ENCODE measurements around the gene SRR.
A peak's percentile ranks its signal among the peaks of the same experiment; 100 is the strongest.

The SRR gene

DNA sequence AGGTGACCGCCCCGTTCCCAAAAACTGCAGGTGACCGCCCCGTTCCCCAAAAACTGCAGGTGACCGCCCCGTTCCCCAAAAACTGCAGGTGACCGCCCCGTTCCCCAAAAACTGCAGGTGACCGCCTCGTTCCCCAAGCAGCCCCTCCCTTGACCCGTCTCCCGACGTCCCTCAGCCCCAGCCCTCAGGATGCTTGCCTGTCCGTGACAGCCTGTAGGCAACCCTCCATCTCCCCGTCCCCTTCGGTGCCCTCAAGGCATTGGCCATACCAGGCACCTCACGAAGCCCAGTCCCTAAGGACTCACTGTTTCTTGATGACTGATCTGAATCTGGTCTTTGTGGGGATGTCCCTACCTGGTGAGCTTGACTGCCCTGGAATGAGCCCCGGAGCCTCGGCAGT, 58.7 kb downstream of the SRR start:
- no peaks in the 10 kb centered on the region for H3K27me3 ChIP-seq (ENCODE audit: insufficient read depth, insufficient read length)
- peaks cover 3% of the 10 kb centered on the region for H3K4me1 ChIP-seq (ENCODE audit: insufficient read depth, insufficient read length)
- H3K36me3 ChIP-seq (ENCODE audit: insufficient read depth, insufficient read length, low read length), result peaks cover 57% of the 10 kb centered on the region
- no peak for DNase-seq (ENCODE audit: low read depth, low spot score)
- H3K9ac ChIP-seq (ENCODE audit: insufficient read length, low read depth), result no peak overlapping the region
- no peak for TF ChIP-seq SUZ12 (IDR thresholded peaks at IDR 0.05; ENCODE audit: extremely low read depth, insufficient read depth, insufficient read length)
- no peak for TF ChIP-seq ZNF274 (IDR thresholded peaks at IDR 0.05; ENCODE audit: low read depth, low read length)
- TF ChIP-seq YY1 (IDR thresholded peaks at IDR 0.05; ENCODE audit: insufficient read depth, insufficient read length), result no peak
- H3K9me3 ChIP-seq (ENCODE audit: insufficient read depth, low read length), result no peaks in the 10 kb centered on the region
- H3K4me3 ChIP-seq (ENCODE audit: insufficient read length, low read depth), result no peak overlapping the region

DNA sequence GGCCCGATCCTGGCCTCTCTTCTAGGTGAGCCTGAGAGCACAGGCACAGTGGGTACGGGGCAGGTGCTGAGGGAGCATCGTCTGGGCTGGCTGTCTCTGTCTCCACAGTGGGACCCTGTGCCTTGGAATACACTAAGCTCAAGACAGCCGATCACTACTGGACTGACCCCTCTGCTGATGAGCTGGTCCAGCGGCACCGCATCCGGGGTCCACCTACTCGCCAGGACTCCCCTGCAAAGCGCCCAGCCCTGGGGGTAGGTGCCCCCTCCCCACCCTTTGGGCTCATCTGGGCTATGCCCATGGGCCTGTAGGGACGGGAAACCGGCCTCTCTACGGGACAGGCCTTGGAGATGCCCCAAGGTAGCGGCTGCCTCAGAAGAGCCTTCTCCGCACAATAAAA, 59.1 kb downstream of the SRR start:
- peaks cover 3% of the 10 kb centered on the region for H3K4me1 ChIP-seq (ENCODE audit: insufficient read depth, insufficient read length)
- H3K9ac ChIP-seq (ENCODE audit: insufficient read length, low read depth), result no peak overlapping the region
- H3K36me3 ChIP-seq (ENCODE audit: insufficient read depth, insufficient read length, low read length), result peaks cover 56% of the 10 kb centered on the region
- no peak for TF ChIP-seq SUZ12 (IDR thresholded peaks at IDR 0.05; ENCODE audit: extremely low read depth, insufficient read depth, insufficient read length)
- TF ChIP-seq ZNF274 (IDR thresholded peaks at IDR 0.05; ENCODE audit: low read depth, low read length), result no peak
- no peak for TF ChIP-seq YY1 (IDR thresholded peaks at IDR 0.05; ENCODE audit: insufficient read depth, insufficient read length)
- H3K27me3 ChIP-seq (ENCODE audit: insufficient read depth, insufficient read length), result no peaks in the 10 kb centered on the region
- DNase-seq (ENCODE audit: low read depth, low spot score), result no peak
- H3K9me3 ChIP-seq (ENCODE audit: insufficient read depth, low read length), result no peaks in the 10 kb centered on the region
- H3K4me3 ChIP-seq (ENCODE audit: insufficient read length, low read depth), result no peak overlapping the region

DNA sequence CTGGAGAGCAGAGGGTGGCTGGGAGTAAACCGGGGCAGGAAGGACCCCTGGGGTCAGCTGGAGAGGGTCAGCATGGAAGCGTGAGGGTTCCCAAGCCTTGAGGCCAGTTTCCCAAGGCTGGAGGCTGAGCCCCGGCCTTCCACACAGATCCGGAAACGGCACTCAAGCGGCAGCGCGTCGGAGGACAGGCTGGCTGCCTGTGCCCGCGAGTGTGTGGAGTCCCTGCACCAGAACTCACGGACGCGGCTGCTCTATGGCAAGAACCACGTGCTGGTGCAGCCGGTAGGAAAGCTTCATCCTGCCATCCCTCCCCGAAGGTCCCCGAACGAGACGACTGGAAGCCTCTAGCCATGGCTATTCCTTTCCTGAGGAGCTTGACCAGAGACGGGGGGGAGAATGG, 59.6 kb downstream of the SRR start:
- Histone ChIP-seq H3K9ac (ENCODE audit: insufficient read length, low read depth) (no peak overlapping the region), H3K4me3 (ENCODE audit: insufficient read length, low read depth) (no peak overlapping the region), H3K36me3 (ENCODE audit: insufficient read depth, insufficient read length, low read length) (peaks cover 54% of the 10 kb centered on the region), H3K9me3 (ENCODE audit: insufficient read depth, low read length) (no peaks in the 10 kb centered on the region), H3K27me3 (ENCODE audit: insufficient read depth, insufficient read length) (no peaks in the 10 kb centered on the region), H3K4me1 (ENCODE audit: insufficient read depth, insufficient read length) (peaks cover 3% of the 10 kb centered on the region)
- TF ChIP-seq SUZ12 (IDR thresholded peaks at IDR 0.05; ENCODE audit: extremely low read depth, insufficient read depth, insufficient read length) (no peak), ZNF274 (IDR thresholded peaks at IDR 0.05; ENCODE audit: low read depth, low read length) (no peak), YY1 (IDR thresholded peaks at IDR 0.05; ENCODE audit: insufficient read depth, insufficient read length) (no peak)
- no peak for DNase-seq (ENCODE audit: low read depth, low spot score)

GRCh38 chr17:2363851-2364762, 60.4 kb downstream of the SRR start:
- Histone ChIP-seq H3K4me3 (ENCODE audit: insufficient read length, low read depth) (no peak overlapping the region), H3K9ac (ENCODE audit: insufficient read length, low read depth) (no peak overlapping the region), H3K4me1 (ENCODE audit: insufficient read depth, insufficient read length) (peaks cover 5% of the 10 kb centered on the region), H3K27me3 (ENCODE audit: insufficient read depth, insufficient read length) (no peaks in the 10 kb centered on the region), H3K9me3 (ENCODE audit: insufficient read depth, low read length) (no peaks in the 10 kb centered on the region), H3K36me3 (ENCODE audit: insufficient read depth, insufficient read length, low read length) (peaks cover 54% of the 10 kb centered on the region)
- no peak for DNase-seq (ENCODE audit: low read depth, low spot score)
- TF ChIP-seq ZNF274 (IDR thresholded peaks at IDR 0.05; ENCODE audit: low read depth, low read length) (no peak), YY1 (IDR thresholded peaks at IDR 0.05; ENCODE audit: insufficient read depth, insufficient read length) (no peak), SUZ12 (IDR thresholded peaks at IDR 0.05; ENCODE audit: extremely low read depth, insufficient read depth, insufficient read length) (no peak)

DNA sequence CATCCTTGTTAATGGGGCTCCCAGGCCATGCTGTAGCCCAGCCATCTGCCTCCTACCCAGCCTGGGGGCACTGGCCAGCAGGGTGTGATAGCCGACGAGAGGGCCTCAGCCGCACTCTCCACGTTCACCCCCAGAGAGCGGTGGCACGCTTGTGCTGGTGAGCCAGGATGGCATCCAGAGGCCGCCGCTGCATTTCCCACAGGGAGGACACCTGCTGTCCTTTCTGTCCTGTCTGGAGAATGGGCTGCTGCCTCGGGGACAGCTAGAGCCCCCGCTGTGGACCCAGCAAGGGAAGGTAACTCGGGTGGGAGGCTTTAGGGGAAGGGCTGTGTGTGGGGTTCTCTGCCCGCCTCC, 61.0 kb downstream of the SRR start:
- DNase-seq (ENCODE audit: low read depth, low spot score), result no peak
- TF ChIP-seq SUZ12 (IDR thresholded peaks at IDR 0.05; ENCODE audit: extremely low read depth, insufficient read depth, insufficient read length) (no peak), YY1 (IDR thresholded peaks at IDR 0.05; ENCODE audit: insufficient read depth, insufficient read length) (no peak), ZNF274 (IDR thresholded peaks at IDR 0.05; ENCODE audit: low read depth, low read length) (no peak)
- Histone ChIP-seq H3K36me3 (ENCODE audit: insufficient read depth, insufficient read length, low read length) (peaks cover 54% of the 10 kb centered on the region), H3K27me3 (ENCODE audit: insufficient read depth, insufficient read length) (no peaks in the 10 kb centered on the region), H3K4me1 (ENCODE audit: insufficient read depth, insufficient read length) (peaks cover 7% of the 10 kb centered on the region), H3K9ac (ENCODE audit: insufficient read length, low read depth) (no peak overlapping the region), H3K9me3 (ENCODE audit: insufficient read depth, low read length) (no peaks in the 10 kb centered on the region), H3K4me3 (ENCODE audit: insufficient read length, low read depth) (no peak overlapping the region)

- H3K9ac ChIP-seq (ENCODE audit: insufficient read length, low read depth), result no peak overlapping the region
- DNase-seq (ENCODE audit: low read depth, low spot score), result no peak
- H3K27me3 ChIP-seq (ENCODE audit: insufficient read depth, insufficient read length), result no peaks in the 10 kb centered on the region
- H3K9me3 ChIP-seq (ENCODE audit: insufficient read depth, low read length), result no peaks in the 10 kb centered on the region
- peaks cover 9% of the 10 kb centered on the region for H3K4me1 ChIP-seq (ENCODE audit: insufficient read depth, insufficient read length)
- H3K36me3 ChIP-seq (ENCODE audit: insufficient read depth, insufficient read length, low read length), result peaks cover 53% of the 10 kb centered on the region
- TF ChIP-seq YY1 (IDR thresholded peaks at IDR 0.05; ENCODE audit: insufficient read depth, insufficient read length) (no peak), ZNF274 (IDR thresholded peaks at IDR 0.05; ENCODE audit: low read depth, low read length) (no peak), SUZ12 (IDR thresholded peaks at IDR 0.05; ENCODE audit: extremely low read depth, insufficient read depth, insufficient read length) (no peak)
- H3K4me3 ChIP-seq (ENCODE audit: insufficient read length, low read depth), result no peak overlapping the region
Observed at GRCh38 chr17:2365132-2365531, 61.4 kb downstream of the SRR start.

DNA sequence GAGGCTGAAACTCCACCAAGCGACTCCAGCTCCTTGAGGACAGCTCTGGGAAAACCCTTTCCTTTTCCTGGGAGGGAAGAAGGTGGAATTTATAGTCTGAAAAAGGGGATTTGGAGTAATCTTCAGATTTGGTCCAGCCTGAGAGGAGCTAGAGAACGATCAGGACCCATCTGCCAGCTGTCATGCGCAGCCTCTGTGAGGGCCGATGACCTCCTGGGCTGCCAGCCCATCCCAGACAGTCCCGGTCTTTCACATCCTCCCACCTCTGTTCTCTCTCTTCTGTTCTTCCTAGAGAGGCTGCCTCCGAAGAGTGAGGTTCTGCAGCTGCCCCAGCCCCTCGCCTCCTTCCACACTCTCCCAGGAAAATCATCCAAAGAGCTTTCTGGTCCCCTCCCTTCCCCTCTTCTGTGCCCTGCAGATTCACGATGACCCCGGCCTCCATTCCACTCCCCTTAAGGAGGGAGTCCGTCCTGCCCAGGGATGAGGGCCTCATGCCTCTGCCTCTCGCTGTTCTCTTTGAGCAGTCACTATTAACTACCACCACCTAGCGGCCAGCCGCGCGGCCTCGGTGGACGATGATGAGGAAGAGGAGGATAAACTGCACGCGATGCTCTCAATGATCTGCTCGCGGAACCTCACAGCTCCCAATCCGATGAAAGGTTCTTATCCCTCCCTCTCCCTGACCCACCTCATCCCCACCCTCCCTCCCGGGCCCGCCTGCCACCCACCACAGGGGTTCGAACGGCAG, 63.2 kb downstream of the SRR start:
- Histone ChIP-seq H3K4me3 (ENCODE audit: insufficient read length, low read depth) (no peak overlapping the region), H3K9ac (ENCODE audit: insufficient read length, low read depth) (peak overlapping the region; percentile 32), H3K27me3 (ENCODE audit: insufficient read depth, insufficient read length) (no peaks in the 10 kb centered on the region), H3K36me3 (ENCODE audit: insufficient read depth, insufficient read length, low read length) (peaks cover 50% of the 10 kb centered on the region), H3K4me1 (ENCODE audit: insufficient read depth, insufficient read length) (peaks cover 9% of the 10 kb centered on the region), H3K9me3 (ENCODE audit: insufficient read depth, low read length) (no peaks in the 10 kb centered on the region)
- DNase-seq (ENCODE audit: low read depth, low spot score), result no peak
- no peak for TF ChIP-seq YY1 (IDR thresholded peaks at IDR 0.05; ENCODE audit: insufficient read depth, insufficient read length)
